ENCODE results near the gene OR6C3. TPM values are rescaled to one million over a fixed set of nuclear protein-coding genes. Genes with fewer than 3 reads are reported as not detected.
"Not testable (repeated sequence)": the region's sequence is repeated elsewhere in the genome, so short reads cannot be mapped to it uniquely, and the experiment has no call there.

Gene OR6C3
- not detected for total RNA-seq
- long read RNA-seq, donor 1 = 0 reads
- long read RNA-seq, donor 2 = 0 reads

- no peak for DNase-seq
- intact Hi-C loops (cut with DNase I, micrococcal nuclease) = no loop called here
- H3K36me3 ChIP-seq (ENCODE audit: low read depth) = no peaks in the 10 kb centered on the region
- no peak for TF ChIP-seq CTCF (IDR thresholded peaks at IDR 0.05)
- H3K9me3 ChIP-seq = no peaks in the 10 kb centered on the region
- no peaks in the 10 kb centered on the region for H3K4me1 ChIP-seq (ENCODE audit: low read depth)
- H3K4me3 ChIP-seq = no peak within 1 kb of the TSS
- no peak for ATAC-seq
Observed at GRCh38 chr12:55330446-55330845, at the start of gene OR6C3. Gene OR6C3, plus strand, starts transcription at chr12:55330746. Its CDS starts 955 bp downstream, at chr12:55331701.

GRCh38 chr12:55280991-55281390 is 49.6 kb upstream of the OR6C3 start:
- no peak for TF ChIP-seq CTCF (IDR thresholded peaks at IDR 0.05)
- ATAC-seq = no peak

GRCh38 chr12:55289999-55290398 is 40.5 kb upstream of the OR6C3 start:
- ATAC-seq (no peak), DNase-seq (no peak)
- no peaks in the 10 kb centered on the region for H3K9me3 ChIP-seq
- H3K4me3 ChIP-seq = no peak overlapping the region
- H3K36me3 ChIP-seq (ENCODE audit: low read depth) = no peaks in the 10 kb centered on the region
- intact Hi-C loops (cut with DNase I, micrococcal nuclease) = no loop called here
- no peak for TF ChIP-seq CTCF (IDR thresholded peaks at IDR 0.05)
- H3K4me1 ChIP-seq (ENCODE audit: low read depth) = no peaks in the 10 kb centered on the region

More at GRCh38 chr12:55280991-55281390, 49.6 kb upstream of the OR6C3 start:
- Histone ChIP-seq H3K4me3 (no peak overlapping the region), H3K36me3 (ENCODE audit: low read depth) (no peaks in the 10 kb centered on the region), H3K9me3 (no peaks in the 10 kb centered on the region), H3K4me1 (ENCODE audit: low read depth) (no peaks in the 10 kb centered on the region)
- no peak for DNase-seq
- intact Hi-C loops (cut with DNase I, micrococcal nuclease) = no loop called here

- ATAC-seq = no peak
- intact Hi-C loops (cut with DNase I, micrococcal nuclease) = no loop called here
Observed at GRCh38 chr12:55296469-55296868, 34.1 kb upstream of the OR6C3 start, which contains the start of gene OR6C6. Gene OR6C6, minus strand, starts transcription at chr12:55296569. Its CDS starts 1,337 bp downstream, at chr12:55295232.

GRCh38 chr12:55314043-55314442 is 16.5 kb upstream of the OR6C3 start, which contains the start of gene OR6C1:
Gene OR6C1, plus strand, starts transcription at chr12:55314343. Its CDS starts 6,257 bp downstream, at chr12:55320600.
- no peak for TF ChIP-seq CTCF (IDR thresholded peaks at IDR 0.05)
- DNase-seq (no peak), ATAC-seq (no peak)
- Histone ChIP-seq H3K4me3 (no peak within 1 kb of the TSS), H3K36me3 (ENCODE audit: low read depth) (no peaks in the 10 kb centered on the region), H3K9me3 (no peaks in the 10 kb centered on the region), H3K4me1 (ENCODE audit: low read depth) (no peaks in the 10 kb centered on the region)
- intact Hi-C loops (cut with DNase I, micrococcal nuclease) = no loop called here

More at GRCh38 chr12:55296469-55296868, 34.1 kb upstream of the OR6C3 start, which contains the start of gene OR6C6:
- no peak for DNase-seq
- H3K36me3 ChIP-seq (ENCODE audit: low read depth) = no peaks in the 10 kb centered on the region
- H3K4me1 ChIP-seq (ENCODE audit: low read depth) = no peaks in the 10 kb centered on the region
- H3K4me3 ChIP-seq = no peak within 1 kb of the TSS
- H3K9me3 ChIP-seq = no peaks in the 10 kb centered on the region
- no peak for TF ChIP-seq CTCF (IDR thresholded peaks at IDR 0.05)

- H3K36me3 ChIP-seq (ENCODE audit: low read depth) = no peaks in the 10 kb centered on the region
Observed at GRCh38 chr12:55320201-55320600, 10.3 kb upstream of the OR6C3 start.

GRCh38 chr12:55325801-55326200 is 4.7 kb upstream of the OR6C3 start:
- DNase-seq; ATAC-seq; intact Hi-C loops (cut with DNase I, micrococcal nuclease): not testable (repeated sequence)

More at GRCh38 chr12:55320201-55320600, 10.3 kb upstream of the OR6C3 start:
- DNase-seq (no peak), ATAC-seq (no peak)
- Histone ChIP-seq H3K4me1 (ENCODE audit: low read depth) (no peaks in the 10 kb centered on the region), H3K9me3 (no peaks in the 10 kb centered on the region), H3K4me3 (no peak overlapping the region)
- intact Hi-C loops (cut with DNase I, micrococcal nuclease) = no loop called here
- no peak for TF ChIP-seq CTCF (IDR thresholded peaks at IDR 0.05)

More at GRCh38 chr12:55325801-55326200, 4.7 kb upstream of the OR6C3 start:
- not testable (repeated sequence) for H3K9me3 ChIP-seq; H3K36me3 ChIP-seq (ENCODE audit: low read depth); H3K4me1 ChIP-seq (ENCODE audit: low read depth); H3K4me3 ChIP-seq
